Transverse colon (tissue), 3 donors: ENCODE measurements around the gene BPGM.
A peak's percentile ranks its signal among the peaks of the same experiment; 100 is the strongest.

Experiments
- EP300 ChIP-seq: sonication (generic); formaldehyde crosslinking; IDR thresholded peaks from one replicate; pipeline ENCODE4 v1.6.1; 2017; ENCODE audit warnings: antibody characterized with exemption, low read depth
- TF ChIP-seq, protein P1 (sequence below), 5 experiments: fragments of 200-600 bp in 3 of 5; fragments of 450-650 bp in 2 of 5; sonication (generic) in 3 of 5; IDR thresholded peaks; 1 replicate in 2 of 5; 2 replicates in 3 of 5; pipeline ENCODE4 v1.5.1; 2016 to 2017; ENCODE audit warnings: antibody characterized with exemption in 5 of 5, inconsistent platforms in 3 of 5, mild to moderate bottlenecking in 2 of 5, moderate library complexity in 1 of 5

DNA sequence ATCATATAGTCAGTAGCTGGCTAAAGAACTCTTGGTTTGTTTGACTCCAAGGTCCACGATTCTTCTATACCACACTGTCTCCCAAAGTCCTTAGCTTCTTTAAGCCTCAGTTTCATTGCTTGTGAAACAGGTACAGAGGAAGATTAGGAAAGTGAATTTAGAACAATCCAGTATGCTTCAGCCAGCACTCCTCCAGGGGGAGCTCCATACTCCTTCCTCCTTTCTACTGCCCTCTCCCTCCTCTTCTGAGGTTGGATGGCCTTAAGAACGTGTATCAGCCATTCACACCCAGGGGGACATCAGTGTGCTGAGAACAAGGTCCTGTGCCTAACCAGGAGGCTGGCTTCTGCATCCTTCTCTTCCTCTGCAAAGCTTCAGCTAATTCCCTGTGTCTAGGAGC, 78.0 kb downstream of the BPGM start:
- TF ChIP-seq, protein P1, sequence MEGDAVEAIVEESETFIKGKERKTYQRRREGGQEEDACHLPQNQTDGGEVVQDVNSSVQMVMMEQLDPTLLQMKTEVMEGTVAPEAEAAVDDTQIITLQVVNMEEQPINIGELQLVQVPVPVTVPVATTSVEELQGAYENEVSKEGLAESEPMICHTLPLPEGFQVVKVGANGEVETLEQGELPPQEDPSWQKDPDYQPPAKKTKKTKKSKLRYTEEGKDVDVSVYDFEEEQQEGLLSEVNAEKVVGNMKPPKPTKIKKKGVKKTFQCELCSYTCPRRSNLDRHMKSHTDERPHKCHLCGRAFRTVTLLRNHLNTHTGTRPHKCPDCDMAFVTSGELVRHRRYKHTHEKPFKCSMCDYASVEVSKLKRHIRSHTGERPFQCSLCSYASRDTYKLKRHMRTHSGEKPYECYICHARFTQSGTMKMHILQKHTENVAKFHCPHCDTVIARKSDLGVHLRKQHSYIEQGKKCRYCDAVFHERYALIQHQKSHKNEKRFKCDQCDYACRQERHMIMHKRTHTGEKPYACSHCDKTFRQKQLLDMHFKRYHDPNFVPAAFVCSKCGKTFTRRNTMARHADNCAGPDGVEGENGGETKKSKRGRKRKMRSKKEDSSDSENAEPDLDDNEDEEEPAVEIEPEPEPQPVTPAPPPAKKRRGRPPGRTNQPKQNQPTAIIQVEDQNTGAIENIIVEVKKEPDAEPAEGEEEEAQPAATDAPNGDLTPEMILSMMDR (IDR thresholded peaks at IDR 0.05) = peak in 2 of 5 experiments; percentile 14 to 30
- TF ChIP-seq EP300 = no peak
